H1 (cell line): ENCODE measurements around the gene MGLL. TPM values are rescaled to one million over a fixed set of nuclear protein-coding genes. Genes with fewer than 3 reads are reported as not detected.

Experiments used
- CTCF ChIA-PET: fragments of 300-600 bp; sonication (Branson Sonifier 250); formaldehyde crosslinking; loops from one replicate; lab custom pipeline; 2021; ENCODE audit not compliant: partially characterized antibody; lab: Charles Lee
- POLR2A ChIA-PET: fragments of 300-600 bp; sonication (Branson Sonifier 250); formaldehyde crosslinking; loops from one replicate; lab custom pipeline; 2021; ENCODE audit warnings: inconsistent platforms; ENCODE audit not compliant: partially characterized antibody; lab: Charles Lee
- DNase-seq, 2 experiments: peaks; one replicate each; pipeline versions ENCODE4 v3.0.0 to v3.0.0-alpha.2; 2010 to 2022; ENCODE audit warnings: low spot score in 2 of 2, low read depth in 1 of 2, mixed read lengths in 1 of 2
- FAIRE-seq: peaks from 2 replicates; lab custom pipeline; 2011; peaks lifted over from hg19 to GRCh38; lab: Jason Lieb, UNC
- H2AFZ ChIP-seq: 2 replicates; pipeline ENCODE4 v1.8.1; 2012; ENCODE audit warnings: low read length, inconsistent platforms
- H2AK5ac ChIP-seq: 2 replicates; pipeline ENCODE4 v1.6.1; 2013; ENCODE audit warnings: low read depth, low read length
- H2BK120ac ChIP-seq: replicated peaks from 2 replicates; pipeline ENCODE3; 2013; ENCODE audit warnings: low read depth, low read length, inconsistent platforms
- H2BK12ac ChIP-seq: 2 replicates; pipeline ENCODE4 v1.6.1; 2013; ENCODE audit warnings: low read depth, low read length
- H2BK15ac ChIP-seq: 2 replicates; pipeline ENCODE4 v1.6.1; 2013; ENCODE audit warnings: low read length
- H2BK20ac ChIP-seq: 2 replicates; pipeline ENCODE4 v1.6.1; 2013; ENCODE audit warnings: low read length
- H2BK5ac ChIP-seq: 2 replicates; pipeline ENCODE4 v1.6.1; 2013; ENCODE audit warnings: low read depth, low read length
- H3K14ac ChIP-seq: 2 replicates; pipeline ENCODE4 v1.6.1; 2013; ENCODE audit warnings: inconsistent platforms; ENCODE audit not compliant: insufficient read length
- H3K18ac ChIP-seq: 2 replicates; pipeline ENCODE4 v1.6.1; 2013; ENCODE audit warnings: low read length; ENCODE audit errors: extremely low read depth
- H3K23ac ChIP-seq: 2 replicates; pipeline ENCODE4 v1.6.1; 2013; ENCODE audit warnings: inconsistent platforms; ENCODE audit not compliant: insufficient read length
- H3K23me2 ChIP-seq: 2 replicates; pipeline ENCODE4 v1.6.1; 2013; ENCODE audit warnings: low read depth, low read length
- H3K27ac ChIP-seq: 2 replicates; pipeline ENCODE4 v1.6.1; 2011; ENCODE audit warnings: low read depth, low read length, inconsistent platforms
- H3K27me3 ChIP-seq, 4 experiments: replicated peaks in 1 of 4; 1 replicate in 1 of 4; 2 replicates in 3 of 4; pipeline versions ENCODE4 v1.6.1 to v1.8.1; 2011 to 2013; ENCODE audit warnings: low read length in 3 of 4, mild to moderate bottlenecking in 3 of 4, inconsistent platforms in 2 of 4, mixed read lengths in 2 of 4, moderate library complexity in 1 of 4; ENCODE audit not compliant: control insufficient read depth in 3 of 4, insufficient read depth in 3 of 4; ENCODE audit errors: extremely low read depth in 1 of 4
- H3K36me3 ChIP-seq, 4 experiments: 2 replicates each; pipeline versions ENCODE4 v1.6.1 to v1.8.1; 2011 to 2013; ENCODE audit warnings: mild to moderate bottlenecking in 4 of 4, low read length in 3 of 4, moderate library complexity in 2 of 4, control low read depth in 1 of 4, inconsistent platforms in 1 of 4; ENCODE audit not compliant: insufficient read depth in 4 of 4, control insufficient read depth in 2 of 4
- H3K4ac ChIP-seq: replicated peaks from 2 replicates; pipeline ENCODE3; 2013; ENCODE audit warnings: low read length, low read depth, mixed read lengths, inconsistent platforms; ENCODE audit not compliant: insufficient read length
- H3K4me1 ChIP-seq, 4 experiments: replicated peaks in 1 of 4; 1 replicate in 1 of 4; 2 replicates in 3 of 4; pipeline versions ENCODE4 v1.6.1 to v1.8.1; 2011 to 2013; ENCODE audit warnings: low read length in 3 of 4, inconsistent platforms in 2 of 4, mixed read lengths in 1 of 4; ENCODE audit not compliant: insufficient read depth in 4 of 4, control insufficient read depth in 3 of 4
- H3K4me2 ChIP-seq, 2 experiments: 2 replicates each; pipeline versions ENCODE4 v1.6.1 to v1.8.1; 2011 to 2013; ENCODE audit warnings: low read depth in 2 of 2, low read length in 2 of 2, control low read depth in 1 of 2, inconsistent platforms in 1 of 2, mild to moderate bottlenecking in 1 of 2; ENCODE audit not compliant: insufficient read depth in 1 of 2
- H3K4me3 ChIP-seq, 4 experiments: fragments of 200-600, 300-600 bp in 1 of 4; sonication (generic), shearing (Covaris generic), sonication (Bioruptor Twin) in 1 of 4; 2 replicates each; pipeline versions ENCODE4 v1.5.1 to v1.8.1; 2011 to 2016; ENCODE audit warnings: low read length in 4 of 4, low read depth in 3 of 4, control low read depth in 2 of 4, inconsistent platforms in 2 of 4, mild to moderate bottlenecking in 2 of 4, mixed read lengths in 1 of 4, moderate library complexity in 1 of 4; ENCODE audit not compliant: insufficient read depth in 2 of 4; ENCODE audit errors: extremely low read depth in 1 of 4
- H3K56ac ChIP-seq: replicated peaks from 2 replicates; pipeline ENCODE3; 2013; ENCODE audit warnings: low read depth, mild to moderate bottlenecking, mixed read lengths, low read length, inconsistent platforms; ENCODE audit not compliant: insufficient read length
- H3K79me1 ChIP-seq: 2 replicates; pipeline ENCODE4 v1.6.1; 2013; ENCODE audit warnings: low read depth, low read length, control low read depth
- H3K79me2 ChIP-seq, 2 experiments: 2 replicates each; pipeline versions ENCODE4 v1.6.1 to v1.8.1; 2012 to 2013; ENCODE audit warnings: low read length in 2 of 2, mild to moderate bottlenecking in 2 of 2, inconsistent platforms in 1 of 2; ENCODE audit not compliant: insufficient read depth in 2 of 2, control insufficient read depth in 1 of 2
- H3K9ac ChIP-seq, 4 experiments: replicated peaks in 1 of 4; 1 replicate in 1 of 4; 2 replicates in 3 of 4; pipeline versions ENCODE4 v1.6.1 to v1.8.1; 2011 to 2013; ENCODE audit warnings: low read depth in 3 of 4, low read length in 3 of 4, control low read depth in 2 of 4, mild to moderate bottlenecking in 2 of 4, moderate library complexity in 2 of 4, inconsistent platforms in 1 of 4; ENCODE audit errors: extremely low read depth in 1 of 4
- H3K9me3 ChIP-seq, 2 experiments: 2 replicates each; pipeline versions ENCODE4 v1.6.1 to v1.8.1; 2012 to 2013; ENCODE audit warnings: mild to moderate bottlenecking in 2 of 2, moderate library complexity in 2 of 2, control low read depth in 1 of 2, inconsistent platforms in 1 of 2, low read depth in 1 of 2, low read length in 1 of 2, mixed read lengths in 1 of 2; ENCODE audit not compliant: insufficient read depth in 2 of 2
- H4K20me1 ChIP-seq, 2 experiments: replicated peaks in 1 of 2; 2 replicates each; pipeline versions ENCODE3 to v1.8.1; 2011 to 2013; ENCODE audit warnings: inconsistent platforms in 2 of 2, low read length in 2 of 2, mild to moderate bottlenecking in 1 of 2; ENCODE audit not compliant: insufficient read depth in 2 of 2, control insufficient read depth in 1 of 2
- H4K5ac ChIP-seq: 2 replicates; pipeline ENCODE4 v1.6.1; 2013; ENCODE audit warnings: low read length, low read depth, mixed read lengths, inconsistent platforms; ENCODE audit not compliant: insufficient read length
- H4K8ac ChIP-seq: 2 replicates; pipeline ENCODE4 v1.8.0; 2013; ENCODE audit warnings: mild to moderate bottlenecking, moderate library complexity, low read length, inconsistent platforms; ENCODE audit not compliant: insufficient read depth; ENCODE audit errors: extremely low read depth
- H4K91ac ChIP-seq: replicated peaks from 2 replicates; pipeline ENCODE3; 2013; ENCODE audit warnings: low read length, mixed read lengths, inconsistent platforms; ENCODE audit not compliant: insufficient read length
- CHD2 ChIP-seq: IDR thresholded peaks from 2 replicates; pipeline ENCODE4 v1.6.1; 2012; ENCODE audit warnings: low read length, improper control_type of control experiment
- GTF2F1 ChIP-seq: IDR thresholded peaks from 2 replicates; pipeline ENCODE4 v1.6.1; 2012; ENCODE audit warnings: low read depth, low read length, improper control_type of control experiment, borderline replicate concordance
- MAX ChIP-seq: IDR thresholded peaks from 2 replicates; pipeline ENCODE4 v1.6.1; 2012; ENCODE audit warnings: inconsistent platforms
- SP2 ChIP-seq: IDR thresholded peaks from 2 replicates; pipeline ENCODE4 v1.6.1; 2012; ENCODE audit warnings: mild to moderate bottlenecking, low read length, inconsistent platforms
- TEAD4 ChIP-seq: IDR thresholded peaks from 2 replicates; pipeline ENCODE4 v1.6.1; 2012; ENCODE audit warnings: low read depth, low read length, inconsistent platforms, mixed read lengths
- WGBS, 2 experiments: shearing (Covaris generic) in 1 of 2; methylation state at CpG; one replicate each; pipeline versions ENCODE4 v1.1.6 to v1.1.7; 2013 to 2015; ENCODE audit warnings: low lambda C conversion rate in 2 of 2, mixed read lengths in 2 of 2, inconsistent platforms in 1 of 2, low coverage in 1 of 2, missing lambda C conversion rate in 1 of 2; ENCODE audit not compliant: insufficient replicate concordance in 2 of 2, insufficient coverage in 1 of 2, insufficient read length in 1 of 2; ENCODE audit errors: extremely low coverage in 1 of 2, missing lambda C conversion rate in 1 of 2; 5-methylcytosine and 5-hydroxymethylcytosine counted together
- polyA plus RNA-seq, 7 experiments: library from polyadenylated mRNA; depleted of rRNA in 3 of 7; stranded (reverse) in 5 of 7; unstranded in 2 of 7; fragments of >200 nt in 5 of 7; fragments of 200-250 nt in 2 of 7; gene quantifications; 1 replicate in 5 of 7; 2 replicates in 1 of 7; 4 replicates in 1 of 7; pipeline versions ENCODE4 v1.2.1 to v1.2.3, GENCODE V29; 2011 to 2013; ENCODE audit warnings: missing spikeins in 2 of 7, mixed read lengths in 2 of 7
- total RNA-seq: library from RNA; stranded (reverse); fragmentation: NEBNext Ultra II Directional; extraction: Animal tissue kit (Norgen Biotek cat#: 25700); gene quantifications from 2 replicates; pipeline ENCODE4 v1.2.1, GENCODE V29; 2021

Gene MGLL
- total and polyA plus RNA-seq, 2 of the 8 experiments (the other 6 are each of a cell fraction or from before 2014, with no cell fraction given): 0.05 to 0.34 TPM

DNA sequence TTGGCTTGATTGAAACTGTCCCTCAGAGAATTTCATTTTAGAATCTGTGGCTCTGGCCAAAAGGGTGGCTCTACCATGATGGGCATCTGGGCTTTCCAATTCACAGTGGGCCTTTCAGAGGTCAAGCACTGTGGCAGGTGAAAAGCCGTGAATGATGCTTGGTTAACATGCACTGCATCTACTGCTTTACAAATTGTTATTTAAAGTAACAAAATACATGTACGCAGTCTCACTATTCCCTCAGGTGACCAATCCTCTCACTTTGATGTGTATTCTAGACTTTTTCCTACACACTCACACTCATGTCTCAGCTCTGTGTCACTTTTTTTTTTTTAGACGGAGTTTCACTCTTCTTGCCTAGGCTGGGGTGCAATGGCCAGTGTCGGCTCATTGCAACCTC lies 70.5 kb downstream of the MGLL start:
- Histone ChIP-seq H3K4me1 (no peaks in the 10 kb centered on the region), H2BK15ac (no peak overlapping the region), H2AFZ (no peak overlapping the region), H2BK20ac (no peak overlapping the region), H2AK5ac (no peak overlapping the region), H3K18ac (no peak overlapping the region), H3K27me3 (no peaks in the 10 kb centered on the region), H4K8ac (no peak overlapping the region), H3K9ac (no peak overlapping the region), H3K27ac (no peak overlapping the region), H2BK5ac (no peak overlapping the region), H4K5ac (no peak overlapping the region), H4K20me1 (no peaks in the 10 kb centered on the region), H3K79me2 (no peaks in the 10 kb centered on the region), H3K14ac (no peak overlapping the region), H3K9me3 (no peaks in the 10 kb centered on the region), H3K23ac (no peak overlapping the region), H2BK120ac (no peak overlapping the region), H3K4me2 (no peak overlapping the region), H3K4me3 (no peak overlapping the region), H3K23me2 (no peaks in the 10 kb centered on the region), H3K56ac (no peak overlapping the region), H2BK12ac (no peak overlapping the region), H4K91ac (no peak overlapping the region), H3K4ac (no peak overlapping the region), H3K79me1 (no peaks in the 10 kb centered on the region), H3K36me3 (no peaks in the 10 kb centered on the region)
- DNase-seq (no peak), FAIRE-seq (no peak)
- TF ChIP-seq MAX (no peak), CHD2 (no peak), TEAD4 (no peak), SP2 (no peak), GTF2F1 (no peak)
- ChIA-PET POLR2A (no interaction called here), CTCF (interaction anchor here (1.0 to 4.2 kb wide), 4 partner anchors 9 to 80 kb away, joined by 3 to 18 read pairs (median 6); no protein-coding TSS in a partner anchor)
- 92% methylated on average over 4 of the region's 4 CpGs; no CpG with 5 or more reads in 1 of the 2 experiments for WGBS, 2 experiments
